Esophagus squamous epithelium (tissue), 4 donors: ENCODE results near the gene ARHGAP4.

ENCODE experiments used
- CTCF ChIP-seq, 6 experiments: fragments of 450-650 bp in 4 of 6; fragments of 200-600 bp in 2 of 6; sonication (generic) in 2 of 6; IDR thresholded peaks; one replicate each; pipeline ENCODE4 v1.5.1; 2016 to 2019; ENCODE audit warnings: antibody characterized with exemption in 6 of 6, mild to moderate bottlenecking in 4 of 6, moderate library complexity in 4 of 6
- POLR2A ChIP-seq, 4 donors: fragments of 450-650 bp; IDR thresholded peaks; one replicate each; pipeline ENCODE4 v1.6.1; 2017; ENCODE audit warnings: antibody characterized with exemption in 4 of 4, mild to moderate bottlenecking in 4 of 4, moderate library complexity in 3 of 4

GRCh38 chrX:153927672-153927921, 1.5 kb upstream of the ARHGAP4 start:
- TF ChIP-seq CTCF (IDR thresholded peaks at IDR 0.05) (no peak), POLR2A (IDR thresholded peaks at IDR 0.05) (no peak)
